Endometrial microvascular endothelial cells (primary cell): ENCODE results near the gene CD2AP. TPM values are rescaled to one million over a fixed set of nuclear protein-coding genes. Genes with fewer than 3 reads are reported as not detected.
"Not testable (repeated sequence)": the region's sequence is repeated elsewhere in the genome, so short reads cannot be mapped to it uniquely, and the experiment has no call there.

ENCODE experiments used
- in situ Hi-C: cut with HindIII; loops from 2 replicates; pipeline ENCODE4 v1.10.0; 2017; ENCODE audit warnings: low sequenced_read_pairs, low pct_unique_long_range_greater_than_20kb; ENCODE audit errors: inconsistent ontology term
- total RNA-seq: library from RNA; depleted of rRNA; stranded (reverse); fragments of >200 nt; gene quantifications from one replicate; pipeline ENCODE4 v1.2.3, GENCODE V29; 2015; ENCODE audit errors: inconsistent ontology term

Gene CD2AP
- total RNA-seq, 1 donor from 2014 or later, result 29.1 TPM

DNA sequence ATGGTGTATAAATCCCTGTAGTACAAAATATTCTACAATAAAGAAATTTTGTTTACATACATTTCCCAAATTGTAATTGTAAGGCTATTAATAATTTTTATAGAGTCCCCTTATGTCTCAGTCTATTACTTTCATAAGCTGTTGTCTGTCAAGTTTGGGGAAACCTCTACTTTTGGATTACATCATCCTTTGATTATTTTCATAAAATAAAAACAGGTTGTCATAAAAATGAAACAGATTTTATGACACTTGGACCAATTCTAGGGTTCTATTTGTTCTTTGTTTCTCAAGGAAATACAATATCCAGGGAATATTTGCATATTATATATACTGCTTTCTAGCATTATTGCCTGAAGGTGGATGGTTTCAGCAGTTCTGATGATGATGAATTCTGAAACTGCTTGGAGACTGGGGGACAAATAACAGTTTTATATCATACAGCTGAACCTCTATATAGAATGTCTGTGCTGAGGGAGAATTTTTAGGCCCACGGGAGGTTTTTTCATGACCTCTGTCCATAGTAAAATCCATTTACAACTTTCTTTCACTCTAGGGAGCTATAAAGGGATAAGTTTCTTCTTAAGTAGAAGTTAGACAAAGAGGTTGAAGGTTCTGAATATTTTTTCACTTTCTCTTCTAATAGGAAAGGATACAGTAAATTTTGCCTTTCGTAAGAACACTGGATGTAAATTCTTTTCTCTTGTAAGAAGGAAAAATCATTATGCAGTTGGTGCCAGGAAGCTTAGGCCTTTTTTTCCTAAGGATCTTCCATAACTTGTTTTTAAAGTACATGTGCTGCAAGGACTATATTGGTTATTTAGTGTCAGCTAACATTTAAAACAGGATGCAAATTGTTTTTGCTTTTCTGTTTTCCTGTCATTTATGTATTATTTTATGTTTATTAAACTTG lies 58.0 kb downstream of the CD2AP start:
- in situ Hi-C loops, result no loop called here

DNA sequence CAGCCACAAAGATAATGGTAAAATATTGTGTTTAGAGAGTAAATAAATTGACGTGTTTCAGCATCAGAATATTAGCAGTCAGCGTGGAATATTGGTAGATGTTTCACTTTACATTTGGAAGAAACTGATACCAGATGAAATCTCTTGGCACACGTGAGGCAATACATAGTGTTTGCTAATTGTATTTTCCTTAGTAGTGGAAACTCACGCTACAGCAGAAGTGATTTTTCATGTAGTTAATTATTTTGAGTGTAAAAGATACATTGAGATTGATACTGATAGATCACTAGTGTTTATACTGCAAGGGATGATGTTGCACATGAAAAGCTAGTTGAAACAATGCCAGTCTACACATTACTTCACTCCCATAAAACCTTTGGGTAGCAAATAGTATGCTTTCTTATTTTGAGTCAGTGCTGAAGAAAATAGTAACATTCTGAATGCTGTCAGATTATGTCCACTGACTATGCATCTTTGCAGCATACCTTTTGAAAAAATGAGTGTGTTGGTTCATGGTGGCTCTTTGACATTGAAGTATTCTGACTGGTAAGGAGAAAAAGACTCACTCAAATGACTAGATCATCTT lies 59.3 kb downstream of the CD2AP start:
- in situ Hi-C loops, result no loop called here

DNA sequence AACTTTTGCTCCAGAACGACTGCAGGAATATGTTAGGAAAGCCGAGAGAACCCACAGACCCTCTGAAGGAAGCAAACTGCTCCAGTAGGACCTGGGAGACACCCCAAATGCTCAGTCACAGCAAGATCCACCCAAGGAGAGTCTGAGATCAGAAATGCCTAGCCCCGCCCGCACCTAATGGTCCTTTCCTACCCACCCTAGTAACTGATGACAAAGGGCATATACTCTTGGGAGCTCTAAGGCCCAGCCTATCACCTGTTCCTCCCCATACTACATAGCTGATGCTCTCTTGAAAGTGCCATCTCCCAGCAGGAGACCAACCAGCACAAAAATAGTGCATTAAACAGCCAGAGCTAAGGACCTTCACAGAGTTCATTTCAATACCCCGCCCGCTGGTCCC lies 67.6 kb downstream of the CD2AP start:
- in situ Hi-C loops, result no loop called here

DNA sequence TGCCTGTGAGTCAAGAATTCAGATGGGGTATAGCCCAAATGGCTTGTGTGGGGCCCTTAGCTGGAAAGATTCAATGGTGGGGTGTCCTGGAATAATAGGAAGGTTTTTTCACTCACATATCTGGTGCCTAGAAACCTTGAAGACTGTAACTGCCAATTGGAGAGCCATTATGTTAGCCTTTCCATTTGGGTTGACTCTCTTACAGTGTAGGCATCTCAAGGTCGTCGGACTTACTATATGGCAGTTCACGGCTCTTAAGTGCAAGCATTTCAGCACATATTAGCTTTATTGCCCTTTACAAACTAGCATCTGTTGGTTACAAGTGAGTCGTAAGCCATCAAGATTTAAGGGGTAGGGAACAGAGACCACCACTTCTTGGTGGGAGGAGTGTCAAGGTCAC lies 74.1 kb downstream of the CD2AP start:
- in situ Hi-C loops, result no loop called here

DNA sequence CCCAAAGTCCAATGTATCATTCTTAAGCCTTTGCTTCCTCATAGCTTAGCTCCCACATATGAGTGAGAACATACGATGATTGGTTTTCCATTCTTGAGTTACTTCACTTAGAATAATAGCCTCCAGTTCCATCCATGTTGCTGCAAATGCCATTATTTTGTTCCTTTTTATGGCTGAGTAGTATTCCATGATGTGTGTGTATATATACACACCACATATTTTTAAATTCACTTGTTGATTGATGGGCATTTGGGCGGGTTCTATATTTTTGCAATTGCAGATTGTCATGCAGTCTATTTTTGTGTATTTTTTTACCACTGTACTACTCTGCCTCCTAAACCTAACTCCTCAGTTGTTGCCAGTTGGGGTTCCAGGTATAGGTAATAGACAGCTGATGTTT lies 74.7 kb downstream of the CD2AP start:
- in situ Hi-C loops, result no loop called here

DNA sequence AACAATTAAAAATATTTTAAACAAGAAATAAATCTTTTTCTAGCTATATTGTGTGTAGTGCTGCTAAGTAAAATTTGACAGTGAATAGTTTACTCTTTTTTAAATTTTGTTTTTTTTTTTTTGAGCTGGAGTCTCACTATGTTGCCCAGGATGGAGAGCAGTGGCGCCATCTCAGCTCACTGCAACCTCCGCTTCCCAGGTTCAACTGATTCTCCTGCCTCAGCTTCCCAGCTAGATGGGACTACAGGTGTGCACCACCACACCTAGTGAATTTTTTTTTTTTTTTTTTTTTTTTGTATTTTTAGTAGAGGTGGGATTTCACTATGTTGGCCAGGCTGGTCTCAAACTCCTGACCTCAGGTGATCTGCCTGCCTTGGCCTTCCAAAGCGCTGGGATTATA lies 75.7 kb downstream of the CD2AP start:
- in situ Hi-C loops, result not testable (repeated sequence)

DNA sequence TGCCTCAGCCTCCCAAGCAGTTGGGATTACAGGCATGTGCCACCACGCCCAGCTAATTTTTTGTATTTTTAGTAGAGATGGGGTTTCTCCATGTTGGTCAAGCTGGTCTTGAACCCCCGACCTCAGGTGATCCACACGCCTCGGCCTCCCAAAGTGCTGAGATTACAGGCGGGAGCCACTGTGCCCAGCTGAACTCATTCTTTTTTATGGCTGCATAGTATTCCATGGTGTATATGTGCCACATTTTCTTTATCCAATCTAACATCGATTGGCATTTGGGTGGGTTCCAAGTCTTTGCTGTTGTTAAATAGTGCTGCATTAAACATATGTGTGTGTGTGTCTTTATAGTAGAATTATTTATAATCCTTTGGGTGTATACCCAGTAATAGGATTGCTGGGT lies 78.9 kb downstream of the CD2AP start:
- in situ Hi-C loops, result not testable (repeated sequence)

DNA sequence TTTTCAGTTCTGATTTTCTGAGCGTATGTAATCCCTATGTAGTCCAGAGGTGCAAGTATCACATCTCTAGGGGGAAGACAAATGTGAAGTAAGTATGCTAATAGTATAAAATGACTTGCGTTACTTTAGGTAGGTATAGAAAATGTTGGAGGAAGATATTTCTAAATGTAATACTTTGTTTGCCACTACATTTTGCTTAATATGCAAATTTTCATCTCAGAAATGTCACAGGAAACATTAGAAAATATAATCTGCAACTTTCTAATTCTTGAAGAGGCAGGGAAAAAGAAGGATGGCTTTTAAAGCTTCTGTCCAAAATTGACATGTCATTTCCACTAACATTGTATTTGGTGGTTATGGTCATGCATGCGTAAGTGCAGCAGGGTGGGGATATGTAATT lies 85.6 kb downstream of the CD2AP start:
- in situ Hi-C loops, result no loop called here

DNA sequence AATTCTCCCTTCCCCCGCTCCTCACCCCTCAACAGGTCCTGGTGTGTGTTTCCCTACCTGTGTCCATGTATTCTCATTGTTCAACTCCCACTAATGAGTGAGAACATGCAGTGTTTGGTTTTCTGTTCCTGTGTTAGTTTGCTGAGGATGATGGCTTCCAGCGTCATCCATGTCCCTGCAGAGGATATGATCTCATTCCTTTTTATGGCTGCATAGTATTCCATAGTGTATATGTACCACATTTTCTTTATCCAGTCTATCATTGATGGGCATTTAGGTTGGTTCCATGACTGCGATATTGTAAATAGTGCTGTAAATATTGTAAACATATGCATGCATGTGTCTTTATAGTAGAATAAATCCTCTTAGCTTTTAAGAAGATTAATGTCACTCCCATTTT lies 89.0 kb downstream of the CD2AP start:
- in situ Hi-C loops, result not testable (repeated sequence)

DNA sequence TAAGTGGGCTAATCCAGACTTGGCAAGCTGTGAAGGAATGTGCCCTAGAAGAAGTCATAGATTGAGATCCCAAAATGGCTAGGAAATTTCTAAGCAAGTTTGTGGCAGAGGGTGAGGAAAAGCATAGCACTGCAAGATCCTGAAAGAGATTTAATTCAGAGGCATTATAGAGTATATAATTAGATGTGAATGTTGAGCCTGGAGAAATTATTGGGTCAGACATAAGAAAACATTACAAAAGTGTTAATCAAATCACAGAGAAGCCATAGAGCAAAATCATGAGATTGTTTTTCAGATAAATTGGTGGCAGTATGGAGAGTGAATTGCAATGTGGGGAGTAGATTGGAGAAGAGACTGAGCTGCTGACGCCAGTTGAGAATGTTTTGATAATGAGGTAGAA lies 90.0 kb downstream of the CD2AP start:
- in situ Hi-C loops, result no loop called here

DNA sequence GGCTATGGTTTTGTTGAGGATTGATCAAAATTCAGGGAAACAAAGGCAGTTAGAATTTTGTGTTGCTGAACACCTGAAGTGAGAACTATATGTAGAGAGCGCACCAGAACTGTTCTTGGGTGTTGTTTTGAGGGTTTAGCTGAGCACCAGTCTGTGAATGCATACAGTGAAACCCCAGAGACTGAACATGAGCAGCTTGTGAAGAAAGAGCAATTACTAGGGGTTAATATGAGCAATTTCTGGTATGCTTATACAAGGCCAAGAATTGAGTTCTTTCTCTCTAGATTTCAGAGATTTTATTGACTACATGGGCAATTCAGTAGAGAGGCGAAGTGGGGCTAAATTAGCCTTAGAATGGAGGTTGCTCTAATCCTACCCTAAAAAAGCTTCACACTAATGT lies 93.9 kb downstream of the CD2AP start:
- in situ Hi-C loops, result no loop called here

DNA sequence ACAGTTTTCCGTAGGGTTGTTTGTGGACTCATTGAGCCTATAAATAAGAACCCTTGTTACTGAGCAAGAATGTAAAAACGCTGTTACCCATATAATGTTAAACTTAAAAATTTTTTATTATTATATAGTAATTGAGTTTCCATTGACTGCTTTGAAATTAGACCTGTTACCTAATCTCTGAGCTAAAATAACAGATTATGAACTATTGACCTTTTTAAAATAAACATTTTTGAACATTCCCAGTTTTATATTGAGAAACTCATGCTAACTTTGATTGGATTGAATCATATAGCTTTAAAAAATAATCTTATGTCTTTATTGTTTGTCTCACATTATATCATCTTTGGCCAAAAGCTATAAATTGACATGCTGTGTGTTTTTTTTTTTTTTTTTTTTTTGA lies 95.5 kb downstream of the CD2AP start:
- in situ Hi-C loops, result no loop called here

DNA sequence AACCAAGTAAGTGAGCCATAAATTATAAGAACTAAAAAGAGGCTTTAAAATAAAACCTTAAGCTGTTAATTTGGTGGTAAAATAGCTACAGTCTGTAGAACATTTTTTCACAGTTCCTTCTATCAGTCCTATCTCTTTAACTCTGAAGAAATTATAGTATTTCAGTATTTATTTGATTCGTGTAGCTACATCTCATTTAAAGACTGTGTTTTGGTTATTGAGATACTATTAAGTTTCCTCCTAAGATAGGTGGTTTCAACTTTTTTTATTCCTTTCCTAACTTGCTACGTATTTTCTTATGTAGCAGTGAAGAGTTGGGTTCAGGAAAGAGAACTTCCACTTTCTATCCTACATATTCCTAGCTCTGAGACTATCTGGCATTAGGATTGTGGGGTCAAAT lies 97.2 kb downstream of the CD2AP start:
- in situ Hi-C loops, result no loop called here

DNA sequence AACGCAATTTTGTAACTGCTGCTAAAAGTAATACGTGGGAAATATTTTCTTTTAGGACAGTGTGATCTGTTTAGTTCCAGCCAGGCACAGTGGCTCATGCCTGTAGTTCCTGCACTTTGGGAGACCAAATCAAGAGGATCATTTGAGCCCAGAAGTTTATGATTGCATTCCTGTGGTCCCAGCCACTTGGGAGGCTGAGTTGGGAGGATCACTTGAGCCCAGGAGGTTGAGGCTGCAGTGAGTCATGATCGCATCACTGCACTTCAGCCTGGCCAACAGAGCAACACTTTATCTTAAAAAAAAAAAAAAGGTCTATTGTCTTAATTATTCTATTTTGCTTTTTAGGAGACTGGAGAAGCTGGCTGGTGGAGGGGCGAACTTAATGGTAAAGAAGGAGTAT lies 101.5 kb downstream of the CD2AP start:
- in situ Hi-C loops, result no loop called here

DNA sequence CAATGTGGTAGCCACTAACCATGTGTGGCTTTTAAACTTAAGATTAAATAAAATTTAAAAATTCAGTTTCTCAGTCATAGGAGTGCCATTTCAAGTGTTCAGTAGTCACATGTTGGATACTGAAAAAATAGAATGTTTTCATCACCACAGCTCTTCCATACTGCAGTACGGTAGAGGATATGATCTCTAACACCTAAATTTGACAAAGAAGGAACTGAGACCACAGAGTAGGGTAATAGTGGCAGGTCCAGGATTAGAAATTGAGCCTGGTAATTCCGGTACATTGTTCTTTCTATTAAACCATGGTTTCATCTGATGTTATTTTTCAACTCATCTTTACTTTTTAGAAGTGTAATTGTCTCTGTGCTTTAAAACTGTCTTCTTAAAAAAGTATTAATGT lies 104.0 kb downstream of the CD2AP start:
- in situ Hi-C loops, result no loop called here

DNA sequence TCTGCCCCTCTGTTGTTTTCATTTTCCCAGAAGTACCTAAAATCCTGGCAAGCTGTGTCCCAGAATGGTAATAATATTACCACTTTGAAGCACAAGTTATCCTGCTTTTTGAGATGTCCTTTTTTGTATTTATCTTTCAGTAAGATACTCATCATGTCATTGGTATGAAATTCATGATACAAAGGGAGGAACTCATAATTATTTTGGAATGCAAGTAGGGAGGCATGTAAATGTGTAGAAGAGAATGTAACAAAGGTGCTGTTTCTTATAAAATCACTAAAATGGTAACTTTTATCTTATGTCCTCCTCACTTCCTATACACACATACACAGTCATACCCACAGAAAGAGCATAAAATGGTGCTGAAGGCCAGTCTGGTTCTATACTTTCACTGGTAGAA lies 109.9 kb downstream of the CD2AP start:
- in situ Hi-C loops, result no loop called here

DNA sequence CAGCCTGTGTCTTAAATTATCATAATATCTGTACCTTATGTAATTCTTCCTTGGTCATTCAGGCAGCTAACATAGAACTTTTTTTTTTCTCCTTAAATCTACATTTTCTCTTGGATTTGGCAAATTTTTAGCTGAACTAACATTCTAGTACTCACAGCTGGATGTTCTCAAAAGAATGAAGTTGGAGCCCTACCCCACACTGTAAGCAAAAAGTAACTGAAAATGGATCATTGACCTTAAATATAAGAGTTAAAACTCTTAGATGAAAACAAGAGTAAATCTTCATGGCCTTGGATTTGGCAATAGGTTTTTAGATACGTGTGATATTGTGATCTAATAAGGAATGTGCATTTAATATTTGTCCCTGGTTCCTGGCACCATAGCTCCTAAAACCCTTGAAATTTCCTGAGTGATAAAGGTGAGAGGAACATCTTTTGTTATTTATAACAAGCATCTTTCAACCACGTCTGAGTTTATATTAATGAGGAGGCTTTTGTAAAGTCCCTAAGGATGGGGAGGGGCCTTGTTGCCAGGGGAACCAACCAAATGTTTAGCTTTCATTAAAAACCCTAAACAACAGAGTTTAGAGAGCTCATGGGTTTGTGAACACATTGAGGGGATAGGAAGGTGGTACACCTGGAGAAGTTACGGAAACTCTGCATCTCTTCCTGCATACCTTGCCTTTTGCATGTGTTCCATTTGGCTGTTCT lies 114.7 kb downstream of the CD2AP start:
- in situ Hi-C loops, result no loop called here

DNA sequence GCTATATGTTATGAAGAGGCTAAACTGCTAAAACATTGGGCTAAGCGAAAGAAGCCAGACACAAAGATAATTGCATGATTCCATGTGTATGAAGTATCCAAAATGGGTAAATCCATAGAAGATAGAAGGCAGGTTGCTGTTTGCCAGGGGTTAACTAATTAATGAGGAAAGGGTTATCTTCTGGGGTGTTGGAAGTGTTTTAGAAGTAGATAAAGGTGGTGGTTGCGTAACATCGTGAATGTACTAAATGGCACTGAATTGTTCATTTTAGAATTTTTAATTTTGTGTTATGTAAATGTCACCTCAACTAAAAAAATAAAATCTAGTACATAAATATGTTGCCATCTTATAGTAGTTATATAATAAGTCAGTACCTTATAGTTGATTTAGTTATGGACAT lies 116.4 kb downstream of the CD2AP start:
- in situ Hi-C loops, result no loop called here

DNA sequence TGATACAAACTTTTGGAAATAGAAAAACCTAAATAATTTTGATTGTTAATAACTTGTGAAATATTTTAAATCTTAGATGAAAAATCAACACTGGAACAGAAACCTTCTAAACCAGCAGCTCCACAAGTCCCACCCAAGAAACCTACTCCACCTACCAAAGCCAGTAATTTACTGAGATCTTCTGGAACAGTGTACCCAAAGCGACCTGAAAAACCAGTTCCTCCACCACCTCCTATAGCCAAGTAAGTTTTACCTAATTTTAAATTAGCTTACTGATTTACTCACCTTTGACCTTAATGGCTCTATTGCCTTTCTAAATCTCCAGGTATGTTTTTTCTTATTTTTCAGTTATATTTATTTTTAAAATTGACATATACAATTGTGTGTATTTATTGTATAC lies 118.2 kb downstream of the CD2AP start:
- in situ Hi-C loops, result no loop called here

DNA sequence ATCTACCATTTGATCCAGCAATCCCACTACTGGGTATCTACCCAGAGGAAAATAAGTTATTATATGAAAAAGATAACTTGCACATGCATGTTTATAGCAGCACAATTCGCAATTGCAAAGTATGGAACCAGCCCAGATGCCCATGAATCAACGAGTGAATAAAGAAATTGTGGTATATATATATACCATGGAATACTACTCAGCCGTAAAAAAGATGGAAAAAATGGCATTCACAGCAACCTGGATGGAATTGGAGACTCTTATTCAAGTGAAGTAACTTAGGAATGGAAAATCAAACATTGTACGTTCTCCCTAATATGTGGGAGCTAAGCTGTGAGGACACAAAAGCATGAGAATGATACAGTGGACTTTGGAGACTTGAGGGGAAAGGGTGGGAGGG lies 120.8 kb downstream of the CD2AP start:
- in situ Hi-C loops, result no loop called here
